HEK293 (cell line): ENCODE measurements around the gene NOG.

Experiments used
- CTCF ChIP-seq: fragments of 450-650 bp; formaldehyde crosslinking; IDR thresholded peaks from 2 replicates; pipeline ENCODE4 v1.5.1; 2016; ENCODE audit warnings: missing biosample characterization, missing genetic modification characterization
- GLIS1 ChIP-seq: fragments of 450-650 bp; formaldehyde crosslinking; IDR thresholded peaks from 2 replicates; pipeline ENCODE4 v1.5.1; 2016; ENCODE audit warnings: missing biosample characterization, missing genetic modification characterization
- OVOL3 ChIP-seq: fragments of 450-650 bp; formaldehyde crosslinking; IDR thresholded peaks from 2 replicates; pipeline ENCODE4 v1.5.1; 2016; ENCODE audit warnings: missing biosample characterization, missing genetic modification characterization
- PRDM2 ChIP-seq: fragments of 450-650 bp; formaldehyde crosslinking; IDR thresholded peaks from 2 replicates; pipeline ENCODE4 v1.5.1; 2016; ENCODE audit warnings: missing biosample characterization, missing genetic modification characterization, borderline replicate concordance
- ZBTB8A ChIP-seq: fragments of 450-650 bp; formaldehyde crosslinking; IDR thresholded peaks from 2 replicates; pipeline ENCODE4 v1.5.1; 2016; ENCODE audit warnings: missing biosample characterization, missing genetic modification characterization
- ZNF274 ChIP-seq, 2 experiments: fragments of 200-500 bp in 1 of 2; fragments of 450-650 bp in 1 of 2; sonication (Bioruptor generic) in 1 of 2; formaldehyde crosslinking in 1 of 2; IDR thresholded peaks; 2 replicates each; pipeline versions ENCODE4 v1.5.1 to v1.6.1; 2014 to 2016; ENCODE audit warnings: borderline replicate concordance in 1 of 2, inconsistent platforms in 1 of 2, low read length in 1 of 2, missing biosample characterization in 1 of 2, missing genetic modification characterization in 1 of 2
- ZNF37A ChIP-seq: fragments of 450-650 bp; IDR thresholded peaks from 2 replicates; pipeline ENCODE4 v1.5.1; 2018; ENCODE audit warnings: missing biosample characterization, missing genetic modification characterization
- ZNF513 ChIP-seq: fragments of 450-650 bp; IDR thresholded peaks from 2 replicates; pipeline ENCODE4 v1.5.1; 2018; ENCODE audit warnings: missing biosample characterization, missing genetic modification characterization
- ZNF830 ChIP-seq: fragments of 450-650 bp; IDR thresholded peaks from 2 replicates; pipeline ENCODE4 v1.5.0; 2018; ENCODE audit warnings: missing biosample characterization, missing genetic modification characterization, low read depth, mild to moderate bottlenecking, moderate library complexity

- no peak for TF ChIP-seq ZNF274 (IDR thresholded peaks at IDR 0.05; ENCODE audit: low read length)
- TF ChIP-seq ZNF274 (tag by site-specific recombination; IDR thresholded peaks at IDR 0.05; ENCODE audit: borderline replicate concordance) = no peak
- TF ChIP-seq ZNF830 (tag by site-specific recombination) = no peak
- TF ChIP-seq ZNF513 (tag by site-specific recombination) = no peak
- no peak for TF ChIP-seq CTCF (tag by site-specific recombination)
- no peak for TF ChIP-seq PRDM2 (tag by site-specific recombination)
- TF ChIP-seq GLIS1 (tag by site-specific recombination) = no peak
- TF ChIP-seq ZNF37A (tag by site-specific recombination) = no peak
- no peak for TF ChIP-seq OVOL3
- no peak for TF ChIP-seq ZBTB8A (tag by site-specific recombination)
These were observed 5.6 kb downstream of the NOG start for GRCh38 chr17:56599088-56599487.
